Keratinocyte (primary cell): ENCODE measurements around the gene LIMA1. TPM values are rescaled to one million over a fixed set of nuclear protein-coding genes. Genes with fewer than 3 reads are reported as not detected.
"Not testable (repeated sequence)": the region's sequence is repeated elsewhere in the genome, so short reads cannot be mapped to it uniquely, and the experiment has no call there.

Source experiments
- DNase-seq: peaks from one replicate; pipeline ENCODE4 v3.0.0-alpha.2; 2011; ENCODE audit warnings: low read depth, missing footprints, low spot score
- FAIRE-seq: peaks from 2 replicates; lab custom pipeline; 2011; peaks lifted over from hg19 to GRCh38; lab: Jason Lieb, UNC
- H2AFZ ChIP-seq: 2 replicates; pipeline ENCODE4 v1.6.0; 2012; ENCODE audit warnings: low read length, control low read depth, inconsistent platforms; ENCODE audit not compliant: control insufficient read depth
- H3K27ac ChIP-seq: 2 replicates; pipeline ENCODE4 v1.5.1; 2011; ENCODE audit warnings: low read length; ENCODE audit not compliant: control insufficient read depth, insufficient read depth
- H3K27me3 ChIP-seq: 3 replicates; pipeline ENCODE4 v1.6.0; 2011; ENCODE audit warnings: low read length; ENCODE audit not compliant: control insufficient read depth, insufficient read depth; ENCODE audit errors: extremely low read depth
- H3K36me3 ChIP-seq, 2 experiments: 2 replicates in 1 of 2; 3 replicates in 1 of 2; pipeline ENCODE4 v1.5.1; 2011; ENCODE audit warnings: low read length in 2 of 2, mild to moderate bottlenecking in 1 of 2; ENCODE audit not compliant: control insufficient read depth in 2 of 2, insufficient read depth in 2 of 2; ENCODE audit errors: extremely low read depth in 1 of 2
- H3K4me1 ChIP-seq: 3 replicates; pipeline ENCODE4 v1.5.1; 2011; ENCODE audit warnings: low read length; ENCODE audit not compliant: control insufficient read depth, insufficient read depth; ENCODE audit errors: extremely low read depth
- H3K4me2 ChIP-seq: 3 replicates; pipeline ENCODE4 v1.6.0; 2011; ENCODE audit warnings: low read depth, low read length; ENCODE audit not compliant: control insufficient read depth, insufficient read depth; ENCODE audit errors: extremely low read depth
- H3K4me3 ChIP-seq, 3 experiments: fragments of 200-600 bp in 1 of 3; sonication (generic) in 1 of 3; 2 replicates in 2 of 3; 3 replicates in 1 of 3; pipeline ENCODE4 v1.5.1; 2011 to 2016; ENCODE audit warnings: low read length in 3 of 3, mild to moderate bottlenecking in 3 of 3, control low read depth in 2 of 3, inconsistent platforms in 1 of 3, low read depth in 1 of 3, mixed read lengths in 1 of 3, mixed run types in 1 of 3, moderate library complexity in 1 of 3; ENCODE audit not compliant: control insufficient read depth in 2 of 3, insufficient read depth in 2 of 3; ENCODE audit errors: extremely low read depth in 1 of 3
- H3K79me2 ChIP-seq: 2 replicates; pipeline ENCODE4 v1.6.0; 2012; ENCODE audit warnings: low read length; ENCODE audit not compliant: control insufficient read depth, insufficient read depth
- H3K9ac ChIP-seq: 3 replicates; pipeline ENCODE4 v1.6.0; 2011; ENCODE audit warnings: low read length; ENCODE audit not compliant: control insufficient read depth, insufficient read depth; ENCODE audit errors: extremely low read depth
- H3K9me1 ChIP-seq: 3 replicates; pipeline ENCODE4 v1.6.0; 2011; ENCODE audit warnings: low read length; ENCODE audit not compliant: control insufficient read depth, insufficient read depth; ENCODE audit errors: extremely low read depth
- H3K9me3 ChIP-seq: 2 replicates; pipeline ENCODE4 v1.5.1; 2012; ENCODE audit warnings: low read depth, low read length; ENCODE audit not compliant: control insufficient read depth
- H4K20me1 ChIP-seq: 3 replicates; pipeline ENCODE4 v1.6.0; 2011; ENCODE audit warnings: low read length; ENCODE audit not compliant: control insufficient read depth, insufficient read depth; ENCODE audit errors: extremely low read depth
- CTCF ChIP-seq, 3 experiments: IDR thresholded peaks in 1 of 3; conservative IDR thresholded peaks in 1 of 3; optimal IDR thresholded peaks in 1 of 3; 2 replicates in 2 of 3; 3 replicates in 1 of 3; pipeline versions ENCODE3 to v1.5.1; 2011; ENCODE audit warnings: low read length in 3 of 3, mild to moderate bottlenecking in 3 of 3, moderate library complexity in 2 of 3, control low read depth in 1 of 3, inconsistent platforms in 1 of 3; ENCODE audit not compliant: insufficient read depth in 2 of 3; ENCODE audit errors: extremely low read depth in 1 of 3
- EZH2 ChIP-seq: IDR thresholded peaks from one replicate; pipeline ENCODE4 v1.6.1; 2012; ENCODE audit warnings: inconsistent platforms, mild to moderate bottlenecking, low read length, moderate library complexity
- dilution Hi-C: fragments of 300-500 bp; cut with MboI; formaldehyde crosslinking; loops from one replicate; pipeline ENCODE4 v1.7.0; 2020; ENCODE audit warnings: low sequenced_read_pairs; ENCODE audit not compliant: extremely low pct_ligation_motif_present
- polyA plus RNA-seq, 5 experiments: library from polyadenylated mRNA; depleted of rRNA in 3 of 5; stranded (reverse) in 3 of 5; stranded (forward) in 1 of 5; unstranded in 1 of 5; fragments of >200 nt; gene quantifications; 1 replicate in 1 of 5; 2 replicates in 3 of 5; 3 replicates in 1 of 5; pipeline versions ENCODE4 v1.2.1 to v1.2.3, GENCODE V29; 2011 to 2012; ENCODE audit warnings: missing spikeins in 2 of 5, low read depth in 1 of 5, low replicate concordance in 1 of 5

The LIMA1 gene
- polyA plus RNA-seq, 1 donor (not counting 4 experiments of a cell fraction or from before 2014, with no cell fraction given), result 510 TPM

- no peaks in the 10 kb centered on the region for H3K4me1 ChIP-seq
- H2AFZ ChIP-seq, result no peak overlapping the region
- no peaks in the 10 kb centered on the region for H4K20me1 ChIP-seq
- peaks cover 16% of the 10 kb centered on the region for H3K79me2 ChIP-seq
- no peak overlapping the region for H3K4me2 ChIP-seq
- TF ChIP-seq EZH2 (no peak), CTCF (optimal IDR thresholded peaks at IDR 0.05 in 1 of 3, IDR thresholded peaks at IDR 0.05 in 1 of 3, conservative IDR thresholded peaks at IDR 0.05 in 1 of 3; ENCODE audit: extremely low read depth in 1 of 3, insufficient read depth in 2 of 3, low read length in 3 of 3) (no peak)
- H3K27ac ChIP-seq, result no peak overlapping the region
- DNase-seq (no peak), FAIRE-seq (no peak)
- H3K4me3 ChIP-seq, result no peak overlapping the region
- no peak overlapping the region for H3K9ac ChIP-seq
- peaks cover 0 to 5% of the 10 kb centered on the region in 2 experiments for H3K36me3 ChIP-seq
- no peaks in the 10 kb centered on the region for H3K27me3 ChIP-seq
- H3K9me1 ChIP-seq, result no peaks in the 10 kb centered on the region
- dilution Hi-C loops, result no loop called here
- H3K9me3 ChIP-seq, result no peaks in the 10 kb centered on the region
Observed at GRCh38 chr12:50149311-50149710, 134.0 kb downstream of the LIMA1 start.

- H3K9me1 ChIP-seq, dilution Hi-C loops, H2AFZ ChIP-seq, H3K4me3 ChIP-seq, H3K9ac ChIP-seq, DNase-seq, H3K4me1 ChIP-seq, H3K27me3 ChIP-seq, H3K27ac ChIP-seq, H3K4me2 ChIP-seq, H3K36me3 ChIP-seq, FAIRE-seq, H4K20me1 ChIP-seq, H3K9me3 ChIP-seq: not testable (repeated sequence)
- H3K79me2 ChIP-seq, result peaks cover 11% of the 10 kb centered on the region
Observed at GRCh38 chr12:50148011-50148410, 135.3 kb downstream of the LIMA1 start.

- H3K36me3 ChIP-seq, result peaks cover 5 to 6% of the 10 kb centered on the region in 2 experiments
- H2AFZ ChIP-seq, result no peak overlapping the region
- TF ChIP-seq CTCF (optimal IDR thresholded peaks at IDR 0.05 in 1 of 3, IDR thresholded peaks at IDR 0.05 in 1 of 3, conservative IDR thresholded peaks at IDR 0.05 in 1 of 3; ENCODE audit: extremely low read depth in 1 of 3, insufficient read depth in 2 of 3, low read length in 3 of 3), result no peak
- no peak for TF ChIP-seq EZH2
- H4K20me1 ChIP-seq, result no peaks in the 10 kb centered on the region
- no peak for FAIRE-seq
- peaks cover 11% of the 10 kb centered on the region for H3K79me2 ChIP-seq
- H3K4me3 ChIP-seq, result no peak overlapping the region
- H3K4me1 ChIP-seq, result no peaks in the 10 kb centered on the region
- no peak overlapping the region for H3K27ac ChIP-seq
- H3K9ac ChIP-seq, result no peak overlapping the region
- no peak for DNase-seq
- no peaks in the 10 kb centered on the region for H3K27me3 ChIP-seq
- dilution Hi-C loops, result no loop called here
- H3K9me3 ChIP-seq, result no peaks in the 10 kb centered on the region
- no peak overlapping the region for H3K4me2 ChIP-seq
- no peaks in the 10 kb centered on the region for H3K9me1 ChIP-seq
Observed at GRCh38 chr12:50147281-50147680, 136.0 kb downstream of the LIMA1 start.
